Stimulated activated CD4-positive, alpha-beta T cell treated with anti-CD3 and anti-CD28 coated beads, Interleukin-2, amount 100 ng/mL, for 4 hours (primary cell): ENCODE results near the gene GRM7.

Source experiments
- DNase-seq: peaks from one replicate; pipeline ENCODE4 v3.0.0-alpha.2; 2020; ENCODE audit warnings: low read depth

Gene GRM7

DNA sequence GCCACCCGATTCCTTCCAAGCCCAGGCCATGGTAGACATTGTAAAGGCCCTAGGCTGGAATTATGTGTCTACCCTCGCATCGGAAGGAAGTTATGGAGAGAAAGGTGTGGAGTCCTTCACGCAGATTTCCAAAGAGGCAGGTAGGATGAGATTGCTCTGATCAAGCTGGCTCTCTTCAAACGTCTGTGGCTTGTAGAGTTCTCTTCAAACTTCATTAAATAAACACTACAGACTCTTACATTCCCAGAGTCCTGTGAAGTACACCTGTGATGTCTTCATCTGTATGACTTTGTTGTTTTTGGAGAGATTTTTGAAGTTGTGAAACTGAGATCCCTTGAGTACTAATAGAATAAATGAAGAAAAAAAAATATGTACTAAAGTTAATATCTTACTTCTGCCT lies 285.6 kb downstream of the GRM7 start:
- DNase-seq: no peak

DNA sequence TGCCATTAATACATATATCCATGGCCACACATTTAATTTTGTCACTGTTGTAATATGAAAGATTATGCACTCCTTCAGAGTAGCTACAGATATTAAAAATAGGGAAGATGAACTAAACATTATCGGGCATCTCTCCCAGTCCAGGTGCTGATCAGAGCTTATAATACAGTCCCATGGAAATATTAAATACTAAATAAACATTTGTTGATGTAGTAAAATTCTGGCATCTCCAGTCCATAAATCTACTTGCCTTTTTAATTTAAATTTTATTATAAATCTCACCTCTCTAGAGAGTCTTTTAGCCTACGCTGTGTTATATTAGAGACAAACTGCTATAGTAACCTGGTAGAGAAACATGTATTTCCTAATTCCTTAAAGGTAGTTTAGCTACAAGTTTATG lies 297.6 kb downstream of the GRM7 start:
- DNase-seq: no peak

DNA sequence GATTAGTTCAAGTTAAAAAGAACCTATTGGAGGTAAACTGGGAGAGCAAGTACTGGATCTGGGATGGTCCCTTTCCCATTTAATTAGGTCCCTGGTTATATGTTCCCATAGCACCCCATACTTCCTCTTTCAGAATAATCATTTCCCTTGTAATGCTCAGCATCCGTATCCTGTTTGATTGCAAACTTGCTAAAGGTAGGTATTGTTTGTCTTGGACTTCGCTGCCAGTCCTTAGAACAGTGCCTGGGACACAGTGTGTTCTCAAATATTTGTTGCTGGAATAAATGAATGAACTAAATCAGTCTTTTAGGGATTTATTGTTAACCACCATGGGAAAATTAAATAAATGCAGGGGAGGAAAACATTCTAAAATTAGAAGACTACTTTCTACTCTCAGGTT lies 299.8 kb downstream of the GRM7 start:
- no peak for DNase-seq

DNA sequence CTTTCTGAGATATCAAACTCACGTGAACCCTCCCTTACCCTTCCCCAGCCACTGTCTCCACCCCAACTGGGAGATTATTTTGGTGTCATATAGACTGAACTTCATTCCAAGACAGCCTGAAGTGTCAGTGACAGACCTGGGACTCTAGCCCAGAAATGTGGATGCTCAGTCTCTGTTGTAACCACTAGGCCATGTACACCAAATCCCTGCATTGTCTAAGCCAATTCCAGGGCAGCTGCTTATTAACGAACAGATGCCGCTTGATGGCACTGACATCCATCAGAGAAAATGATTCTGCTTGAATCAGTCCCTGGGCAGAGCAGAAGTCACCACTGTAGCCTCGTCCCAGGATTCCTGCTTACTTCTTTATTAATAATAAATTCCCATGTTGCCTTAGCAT lies 305.5 kb downstream of the GRM7 start:
- no peak for DNase-seq

DNA sequence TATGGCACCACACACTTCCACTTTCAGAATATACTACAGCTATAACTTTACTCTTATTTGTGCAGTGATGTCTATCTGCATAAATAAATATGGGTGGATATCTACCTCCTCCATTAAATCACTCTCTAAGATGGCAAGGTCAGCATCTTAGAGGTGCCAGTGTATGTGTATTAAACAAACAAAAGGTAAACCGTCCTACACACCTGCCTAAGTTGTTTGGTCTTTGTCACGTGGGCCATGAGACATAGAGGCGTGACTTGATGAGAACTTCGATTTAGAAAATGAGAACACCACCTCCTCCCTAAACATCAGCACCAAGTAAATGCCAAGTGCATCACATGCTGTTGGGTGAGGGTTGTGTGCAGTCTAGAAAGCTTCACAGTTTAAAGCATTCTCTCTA lies 310.6 kb downstream of the GRM7 start:
- DNase-seq: no peak

DNA sequence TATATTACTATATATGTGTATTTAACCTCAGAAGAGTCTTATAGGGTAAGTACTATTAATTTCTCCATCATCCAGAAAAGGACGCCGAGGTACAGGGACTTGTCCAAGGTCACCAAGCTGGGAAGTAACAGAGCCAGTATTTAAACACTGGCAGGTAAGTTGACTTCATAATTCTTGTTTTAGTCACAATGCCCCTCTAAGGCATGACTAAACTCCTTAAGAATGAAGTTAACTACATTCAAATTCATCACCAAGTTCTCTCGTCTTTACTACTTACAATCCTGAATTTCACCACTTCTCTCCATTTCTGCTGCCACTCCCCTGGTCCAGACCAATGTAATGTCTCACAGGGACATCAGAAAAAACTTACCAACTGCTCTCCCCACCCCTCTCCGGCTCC lies 312.1 kb downstream of the GRM7 start:
- no peak for DNase-seq

GRCh38 chr3:7188551-7188950 lies 327.6 kb downstream of the GRM7 start:
- no peak for DNase-seq

GRCh38 chr3:7190095-7190494 lies 329.2 kb downstream of the GRM7 start:
- no peak for DNase-seq

DNA sequence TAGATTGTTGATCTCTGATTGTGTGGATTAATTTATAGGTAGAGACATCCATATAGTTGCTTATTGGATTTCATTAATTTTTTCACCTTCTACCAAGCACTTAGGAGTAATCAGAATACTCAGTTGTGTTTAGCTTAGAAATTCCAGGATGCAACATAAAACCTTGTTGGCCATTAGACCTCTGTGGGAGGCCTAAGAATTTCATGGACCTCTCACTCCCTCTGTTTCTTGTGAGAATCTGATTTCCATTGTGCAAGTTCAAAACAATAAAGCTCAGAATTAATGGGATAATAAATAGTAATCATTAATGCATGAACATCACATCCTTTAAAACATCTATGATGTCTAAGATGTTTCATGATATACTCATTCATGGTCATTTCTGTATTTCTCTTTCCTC lies 332.4 kb downstream of the GRM7 start:
- DNase-seq: no peak

GRCh38 chr3:7194071-7194835 lies 333.3 kb downstream of the GRM7 start:
- no peak for DNase-seq

- no peak for DNase-seq
Measured at GRCh38 chr3:7195934-7196333, 335.0 kb downstream of the GRM7 start.

- no peak for DNase-seq
Measured at GRCh38 chr3:7201784-7202183, 340.9 kb downstream of the GRM7 start.

- no peak for DNase-seq
Measured at GRCh38 chr3:7203969-7204847, 343.3 kb downstream of the GRM7 start.

- no peak for DNase-seq
Measured at GRCh38 chr3:7204848-7205156, 343.9 kb downstream of the GRM7 start.

GRCh38 chr3:7205535-7205934 lies 344.6 kb downstream of the GRM7 start:
- no peak for DNase-seq

- no peak for DNase-seq
Measured at GRCh38 chr3:7205962-7206361, 345.0 kb downstream of the GRM7 start.

- no peak for DNase-seq
Measured at GRCh38 chr3:7207125-7207524, 346.2 kb downstream of the GRM7 start.

GRCh38 chr3:7207928-7208327 lies 347.0 kb downstream of the GRM7 start:
- no peak for DNase-seq

DNA sequence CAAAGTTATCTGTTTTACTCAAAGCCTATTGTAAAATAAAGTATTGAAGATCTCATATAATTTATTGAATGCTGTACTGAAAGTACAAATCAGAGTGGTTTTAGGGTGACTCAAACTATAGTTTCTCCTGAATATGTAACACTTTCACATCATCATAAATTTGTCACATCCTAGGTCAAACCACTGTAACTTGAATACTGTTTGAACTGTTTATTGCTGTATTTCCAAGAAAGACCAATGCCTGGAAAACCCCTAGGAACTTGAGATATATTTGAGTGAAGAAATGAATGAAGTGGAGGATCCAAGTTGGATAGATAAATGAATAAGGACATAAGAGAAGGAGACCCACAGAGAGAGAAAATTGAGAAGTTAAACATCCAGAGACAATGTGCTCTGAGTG lies 348.2 kb downstream of the GRM7 start:
- no peak for DNase-seq

DNA sequence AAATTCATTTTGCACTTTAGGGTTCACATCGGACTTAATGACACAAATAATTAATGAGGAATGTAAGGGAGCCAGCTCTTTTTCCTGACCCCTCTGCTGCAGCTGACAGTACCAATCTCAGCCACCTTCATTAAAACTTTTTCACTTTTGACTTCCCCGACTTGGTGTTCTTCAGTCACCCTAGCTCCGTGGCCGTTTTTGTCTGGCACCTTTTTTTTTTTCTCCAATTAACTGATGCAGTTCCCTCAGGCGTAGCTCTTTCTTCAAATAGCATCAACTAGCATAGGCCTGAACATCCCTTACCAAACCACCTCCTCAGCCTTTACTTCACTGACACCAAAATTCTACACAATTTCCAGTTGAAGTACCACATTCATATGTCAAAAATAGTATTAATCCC lies 350.8 kb downstream of the GRM7 start:
- no peak for DNase-seq

- DNase-seq: no peak
Measured at GRCh38 chr3:7215706-7216105, 354.8 kb downstream of the GRM7 start.

GRCh38 chr3:7226393-7226792 lies 365.5 kb downstream of the GRM7 start:
- no peak for DNase-seq

GRCh38 chr3:7238565-7239295 lies 377.8 kb downstream of the GRM7 start:
- DNase-seq: no peak
